Karpas-422 (cell line): ENCODE results near the gene SNCG. TPM values are rescaled to one million over a fixed set of nuclear protein-coding genes. Genes with fewer than 3 reads are reported as not detected.
"Not testable (repeated sequence)": the region's sequence is repeated elsewhere in the genome, so short reads cannot be mapped to it uniquely, and the experiment has no call there.

Experiments
- DNase-seq: peaks from one replicate; pipeline ENCODE4 v3.0.0-alpha.2; 2015
- H2AFZ ChIP-seq: fragments of 200-600 bp; sonication (generic); 2 replicates; pipeline ENCODE4 v1.6.1; 2014; ENCODE audit warnings: antibody characterized with exemption, low read length, mixed read lengths
- H3K27ac ChIP-seq: fragments of 200-600 bp; sonication (generic); 2 replicates; pipeline ENCODE4 v1.5.1; 2014; ENCODE audit warnings: mild to moderate bottlenecking, low read length, moderate library complexity
- H3K27me3 ChIP-seq: fragments of 200-600 bp; sonication (generic); 2 replicates; pipeline ENCODE4 v1.6.1; 2014; ENCODE audit warnings: low read length, mixed read lengths
- H3K36me3 ChIP-seq: fragments of 200-600 bp; sonication (generic); 2 replicates; pipeline ENCODE4 v1.6.1; 2014; ENCODE audit warnings: low read length, mixed read lengths; ENCODE audit not compliant: insufficient read depth
- H3K4me1 ChIP-seq: fragments of 200-600 bp; sonication (generic); 2 replicates; pipeline ENCODE4 v1.6.1; 2014; ENCODE audit warnings: mild to moderate bottlenecking, low read length, mixed read lengths
- H3K4me2 ChIP-seq: fragments of 200-600 bp; sonication (generic); 2 replicates; pipeline ENCODE4 v1.6.1; 2014; ENCODE audit warnings: low read length, low read depth, mild to moderate bottlenecking; ENCODE audit not compliant: poor library complexity, severe bottlenecking
- H3K4me3 ChIP-seq: fragments of 200-600 bp; sonication (generic); 2 replicates; pipeline ENCODE4 v1.5.1; 2014; ENCODE audit warnings: mild to moderate bottlenecking, antibody characterized with exemption, low read length, mixed read lengths
- H3K79me2 ChIP-seq: fragments of 200-600 bp; sonication (generic); 2 replicates; pipeline ENCODE4 v1.6.1; 2014; ENCODE audit warnings: mild to moderate bottlenecking, low read length, mixed read lengths
- H3K9ac ChIP-seq: fragments of 200-600 bp; sonication (generic); 2 replicates; pipeline ENCODE4 v1.6.0; 2014; ENCODE audit warnings: low read length
- H3K9me2 ChIP-seq: fragments of 200-600 bp; sonication (generic), shearing (Covaris generic); replicated peaks from 2 replicates; pipeline ENCODE4 v1.6.0; 2014; ENCODE audit warnings: mild to moderate bottlenecking, low read length, moderate library complexity; ENCODE audit not compliant: insufficient read depth
- H3K9me3 ChIP-seq: fragments of 300-700, 200-600 bp; sonication (generic); 2 replicates; pipeline ENCODE4 v1.6.1; 2014; ENCODE audit warnings: low read length, mixed read lengths
- H4K20me1 ChIP-seq: fragments of 200-600 bp; sonication (generic); 2 replicates; pipeline ENCODE4 v1.6.1; 2014; ENCODE audit warnings: mild to moderate bottlenecking, antibody characterized with exemption, low read length, low read depth; ENCODE audit not compliant: insufficient read depth
- small RNA-seq: library from RNA; depleted of rRNA; stranded (forward); fragments of <200 nt; gene quantifications from one replicate; pipeline ENCODE3, GENCODE V24; 2014
- total RNA-seq: library from RNA; depleted of rRNA; stranded (reverse); fragments of >200 nt; shearing (Covaris generic); gene quantifications from 2 replicates; pipeline ENCODE4 v1.2.3, GENCODE V29; 2014; ENCODE audit warnings: low replicate concordance; rRNA removed

The SNCG gene
- total RNA-seq, 1 experiment from 2014 or later, result not detected

GRCh38 chr10:87009134-87009696 is 50.8 kb downstream of the SNCG start:
- DNase-seq, H3K79me2 ChIP-seq, H3K27me3 ChIP-seq, H3K9me2 ChIP-seq, H3K4me2 ChIP-seq, H3K4me3 ChIP-seq, H3K4me1 ChIP-seq, H3K36me3 ChIP-seq, H4K20me1 ChIP-seq, H3K27ac ChIP-seq, H3K9me3 ChIP-seq, H2AFZ ChIP-seq, H3K9ac ChIP-seq: not testable (repeated sequence)

Small RNAs within 50 kb of the gene (small RNA-seq; reads per million reads assigned to genes)
- not detected for gene BMS1P3

Other genes starting within 250 kb of the SNCG start
- gene BMPR1A, start 202.0 kb upstream of the SNCG start, total RNA-seq, result 2.2 and 3.2 TPM in 2 replicates
- not detected in 2 replicates for gene MMRN2, start 984 bp upstream of the SNCG start, total RNA-seq
- not detected in 2 replicates for gene ADIRF, start 9.9 kb downstream of the SNCG start, total RNA-seq
- gene FAM25A, start 61.7 kb downstream of the SNCG start, total RNA-seq, result not detected in 2 replicates
- 74.6 and 76.0 TPM in 2 replicates for gene GLUD1, start 136.2 kb downstream of the SNCG start, total RNA-seq
- 12.0 and 21.4 TPM in 2 replicates for gene SHLD2, start 136.6 kb downstream of the SNCG start, total RNA-seq